ENCODE data around the gene SEC61B. TPM values are rescaled to one million over a fixed set of nuclear protein-coding genes. Genes with fewer than 3 reads are reported as not detected.

Gene SEC61B
- total RNA-seq, 1 donor from 2014 or later = 184 TPM

GRCh38 chr9:99272836-99273235 is 50.8 kb downstream of the SEC61B start:
- no peak for DNase-seq (ENCODE audit: low spot score)
- intact Hi-C loops (cut with micrococcal nuclease) = no loop called here
- no peaks in the 10 kb centered on the region for H3K36me3 Mint-ChIP-seq (ENCODE audit: low read depth)
- no peaks in the 10 kb centered on the region for H3K4me1 Mint-ChIP-seq (ENCODE audit: low read depth)
- peaks cover 23% of the 10 kb centered on the region for H3K27me3 Mint-ChIP-seq (ENCODE audit: insufficient read depth)
- no peak overlapping the region for H3K4me3 Mint-ChIP-seq
- H3K27ac Mint-ChIP-seq = no peak overlapping the region
- no peaks in the 10 kb centered on the region for H3K9me3 Mint-ChIP-seq

GRCh38 chr9:99274016-99274415 is 51.9 kb downstream of the SEC61B start:
- H3K27me3 Mint-ChIP-seq (ENCODE audit: insufficient read depth) = peaks cover 27% of the 10 kb centered on the region
- no peak overlapping the region for H3K27ac Mint-ChIP-seq
- no peak for DNase-seq (ENCODE audit: low spot score)
- H3K36me3 Mint-ChIP-seq (ENCODE audit: low read depth) = no peaks in the 10 kb centered on the region
- H3K4me3 Mint-ChIP-seq = no peak overlapping the region
- intact Hi-C loops (cut with micrococcal nuclease) = no loop called here
- no peaks in the 10 kb centered on the region for H3K9me3 Mint-ChIP-seq
- H3K4me1 Mint-ChIP-seq (ENCODE audit: low read depth) = no peaks in the 10 kb centered on the region

- Mint-ChIP-seq H3K4me3 (no peak overlapping the region), H3K27ac (no peak overlapping the region), H3K4me1 (ENCODE audit: low read depth) (no peaks in the 10 kb centered on the region), H3K36me3 (ENCODE audit: low read depth) (no peaks in the 10 kb centered on the region), H3K27me3 (ENCODE audit: insufficient read depth) (peaks cover 27% of the 10 kb centered on the region), H3K9me3 (no peaks in the 10 kb centered on the region)
- intact Hi-C loops (cut with micrococcal nuclease) = no loop called here
- DNase-seq (ENCODE audit: low spot score) = no peak
These were observed 52.4 kb downstream of the SEC61B start for GRCh38 chr9:99274495-99274894.

Other genes starting within 250 kb of the SEC61B start
- gene TGFBR1, start 117.2 kb upstream of the SEC61B start, total RNA-seq = 38.5 and 42.6 TPM in 2 replicates
- gene ALG2, start 340 bp upstream of the SEC61B start, total RNA-seq = 37.6 and 39.7 TPM in 2 replicates